PC-9 (cell line): ENCODE measurements around the gene PRR13. TPM values are rescaled to one million over a fixed set of nuclear protein-coding genes. Genes with fewer than 3 reads are reported as not detected.

Experiments
- BruUV-seq: library from RNA; stranded (reverse); fragments of 400-500 nt; replicated peaks from 2 replicates; lab custom pipeline; 2021; lab: Mats Ljungman, UMichigan
- CTCF ChIA-PET: fragments of 300-600 bp; sonication (Branson Sonifier 250); formaldehyde crosslinking; loops from one replicate; lab custom pipeline; 2022; ENCODE audit warnings: antibody characterized with exemption; lab: Charles Lee
- POLR2A ChIA-PET: fragments of 300-600 bp; sonication (Branson Sonifier 250); formaldehyde crosslinking; loops from one replicate; lab custom pipeline; 2022; ENCODE audit warnings: antibody characterized with exemption; ENCODE audit not compliant: unreplicated experiment; lab: Charles Lee
- DNase-seq, 2 experiments: peaks; one replicate each; pipeline versions ENCODE4 v3.0.0 to v3.0.0-alpha.2; 2015 to 2022; ENCODE audit warnings: mixed read lengths in 1 of 2
- H2AFZ ChIP-seq: fragments of 200-600 bp; sonication (generic); 2 replicates; pipeline ENCODE4 v1.8.1; 2017; ENCODE audit warnings: antibody characterized with exemption
- H3F3A ChIP-seq: fragments of 200-600 bp; sonication (generic); 2 replicates; pipeline ENCODE4 v1.8.1; 2017; ENCODE audit warnings: antibody characterized with exemption, mild to moderate bottlenecking, low read depth; ENCODE audit not compliant: insufficient read depth
- H3K27ac ChIP-seq: fragments of 200-600 bp; sonication (generic); 2 replicates; pipeline ENCODE4 v1.6.1; 2016; ENCODE audit warnings: mixed run types
- H3K27me3 ChIP-seq: fragments of 200-600 bp; sonication (generic); 2 replicates; pipeline ENCODE4 v1.6.1; 2016; ENCODE audit warnings: low read depth, mixed run types; ENCODE audit not compliant: insufficient read depth
- H3K36me3 ChIP-seq: fragments of 200-600 bp; sonication (generic); 2 replicates; pipeline ENCODE4 v1.6.1; 2016; ENCODE audit warnings: low read depth, mixed run types
- H3K4me1 ChIP-seq: fragments of 200-600 bp; sonication (generic); replicated peaks from 2 replicates; pipeline ENCODE4 v1.6.1; 2016; ENCODE audit warnings: mixed run types; ENCODE audit not compliant: insufficient read depth
- H3K4me2 ChIP-seq: fragments of 200-600 bp; sonication (generic); 2 replicates; pipeline ENCODE4 v1.6.1; 2017; ENCODE audit warnings: mixed run types
- H3K4me3 ChIP-seq: fragments of 200-600 bp; sonication (generic); 2 replicates; pipeline ENCODE4 v1.6.1; 2016; ENCODE audit warnings: mixed run types
- H3K79me2 ChIP-seq: fragments of 200-600 bp; sonication (generic); 2 replicates; pipeline ENCODE4 v1.6.1; 2017; ENCODE audit warnings: low read depth, mixed run types
- H3K9me2 ChIP-seq: fragments of 200-600 bp; sonication (generic); 2 replicates; pipeline ENCODE4 v1.8.1; 2017; ENCODE audit warnings: mild to moderate bottlenecking; ENCODE audit not compliant: insufficient read depth
- H3K9me3 ChIP-seq: fragments of 200-600 bp; sonication (generic); 2 replicates; pipeline ENCODE4 v1.8.1; 2016; ENCODE audit warnings: low read depth; ENCODE audit not compliant: insufficient read depth
- H4K20me1 ChIP-seq: fragments of 200-600 bp; sonication (generic); 2 replicates; pipeline ENCODE4 v1.8.1; 2017; ENCODE audit not compliant: insufficient read depth
- CTCF ChIP-seq: fragments of 200-600 bp; sonication (generic); conservative IDR thresholded peaks from 2 replicates; pipeline ENCODE4 v1.6.1; 2017; ENCODE audit warnings: mixed run types, antibody characterized with exemption, mild to moderate bottlenecking, moderate library complexity
- EZH2 ChIP-seq: fragments of 200-600 bp; sonication (generic); IDR thresholded peaks from 2 replicates; pipeline ENCODE4 v1.8.0; 2017; ENCODE audit warnings: antibody characterized with exemption, low read depth
- intact Hi-C: fragments of 100-400 bp; cut with micrococcal nuclease; formaldehyde crosslinking; loops from one replicate; pipeline ENCODE4 v1.10.0; 2022; ENCODE audit not compliant: unreplicated experiment
- total RNA-seq: library from RNA; stranded (reverse); gene quantifications from 2 replicates; pipeline ENCODE4 v1.2.3, GENCODE V29; 2021

PRR13 gene
- total RNA-seq, 1 experiment from 2014 or later, result 203 TPM

DNA sequence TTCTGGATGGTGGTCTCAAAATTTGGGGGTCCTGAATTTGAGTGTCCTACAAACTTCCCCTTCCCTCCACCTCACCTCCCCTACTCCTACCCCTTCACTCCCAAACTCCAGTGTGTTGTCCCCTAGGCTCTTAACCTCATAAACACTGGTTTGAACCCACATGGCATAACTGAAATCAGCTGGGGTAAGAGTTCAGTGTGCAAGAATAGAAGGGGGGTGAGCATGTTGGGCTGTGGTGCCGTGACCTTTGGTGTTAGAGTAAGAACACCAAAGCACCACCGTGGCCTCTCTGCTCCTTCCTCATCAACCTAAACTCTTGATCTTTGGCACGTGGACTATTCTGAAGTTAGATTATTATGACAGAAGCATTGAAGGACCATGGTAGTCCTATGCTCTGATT lies 21.4 kb downstream of the PRR13 start:
- CTCF ChIA-PET, result no interaction called here
- no peaks in the 10 kb centered on the region for H3K9me2 ChIP-seq
- H4K20me1 ChIP-seq, result peaks cover 97% of the 10 kb centered on the region
- BruUV-seq, result no TSS peak
- peaks cover 87% of the 10 kb centered on the region for H3K36me3 ChIP-seq
- no peak overlapping the region for H3K27ac ChIP-seq
- no peaks in the 10 kb centered on the region for H3K27me3 ChIP-seq
- no peaks in the 10 kb centered on the region for H3K9me3 ChIP-seq
- peaks cover 82% of the 10 kb centered on the region for H3F3A ChIP-seq
- H3K4me3 ChIP-seq, result no peak overlapping the region
- DNase-seq, result no peak
- TF ChIP-seq CTCF (no peak), EZH2 (no peak)
- POLR2A ChIA-PET, result no interaction called here
- intact Hi-C loops, result no loop called here
- H3K79me2 ChIP-seq, result peaks cover 71% of the 10 kb centered on the region
- no peak overlapping the region for H3K4me2 ChIP-seq
- H3K4me1 ChIP-seq, result no peaks in the 10 kb centered on the region
- no peak overlapping the region for H2AFZ ChIP-seq

DNA sequence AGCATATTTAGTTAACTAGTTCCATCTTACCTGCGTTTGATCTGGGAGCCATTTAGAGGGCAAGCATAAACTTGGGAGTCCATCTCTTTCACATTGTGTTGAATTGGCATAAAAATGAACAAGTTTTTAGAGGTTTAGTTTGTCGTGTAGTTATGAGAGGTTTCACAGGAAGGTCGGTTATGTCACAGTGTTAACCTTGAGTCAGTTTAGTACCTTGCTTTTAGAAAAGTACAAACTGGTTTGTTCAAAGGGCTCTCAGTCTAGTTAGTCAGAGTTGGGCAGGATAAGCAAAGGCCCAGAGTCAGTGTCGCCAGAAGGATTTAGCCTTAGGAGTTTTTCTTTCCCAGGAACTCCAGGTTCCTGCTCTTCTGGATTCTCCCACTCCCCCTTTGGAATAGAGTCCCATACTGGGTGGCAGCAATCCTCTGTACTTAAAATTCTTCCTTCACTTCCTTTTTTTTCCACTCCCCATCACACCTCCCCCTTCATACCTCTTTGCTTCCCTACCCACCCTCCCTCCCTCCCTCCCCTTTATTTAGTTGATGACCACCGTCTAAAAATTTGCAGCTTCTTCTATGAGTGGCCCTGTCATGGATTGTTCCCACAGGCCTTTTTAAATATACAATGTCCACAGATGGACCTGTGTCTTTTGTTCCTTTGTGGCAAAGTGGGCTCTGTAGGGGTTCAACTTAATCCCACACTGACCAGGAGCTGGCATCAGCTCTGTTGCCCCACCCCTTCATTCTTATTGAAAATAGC lies 22.4 kb downstream of the PRR13 start:
- Histone ChIP-seq H3K9me3 (no peaks in the 10 kb centered on the region), H3K27me3 (no peaks in the 10 kb centered on the region), H3K79me2 (peaks cover 69% of the 10 kb centered on the region), H3K4me1 (no peaks in the 10 kb centered on the region), H4K20me1 (peaks cover 97% of the 10 kb centered on the region), H3K27ac (no peak overlapping the region), H3F3A (peaks cover 83% of the 10 kb centered on the region), H3K9me2 (no peaks in the 10 kb centered on the region), H3K4me3 (no peak overlapping the region), H3K36me3 (peaks cover 89% of the 10 kb centered on the region), H2AFZ (no peak overlapping the region), H3K4me2 (no peak overlapping the region)
- intact Hi-C loops, result no loop called here
- no peak for DNase-seq
- TF ChIP-seq CTCF (no peak), EZH2 (no peak)
- ChIA-PET CTCF (no interaction called here), POLR2A (no interaction called here)
- no TSS peak for BruUV-seq

- no peak overlapping the region for H3K27ac ChIP-seq
- peaks cover 96% of the 10 kb centered on the region for H4K20me1 ChIP-seq
- peaks cover 89% of the 10 kb centered on the region for H3F3A ChIP-seq
- no peak overlapping the region for H2AFZ ChIP-seq
- TF ChIP-seq CTCF (no peak), EZH2 (no peak)
- BruUV-seq, result no TSS peak
- no peaks in the 10 kb centered on the region for H3K4me1 ChIP-seq
- no peak overlapping the region for H3K4me3 ChIP-seq
- H3K36me3 ChIP-seq, result peaks cover 89% of the 10 kb centered on the region
- H3K9me3 ChIP-seq, result no peaks in the 10 kb centered on the region
- ChIA-PET CTCF (no interaction called here), POLR2A (no interaction called here)
- H3K4me2 ChIP-seq, result no peak overlapping the region
- DNase-seq, result no peak
- no peaks in the 10 kb centered on the region for H3K9me2 ChIP-seq
- intact Hi-C loops, result no loop called here
- H3K27me3 ChIP-seq, result no peaks in the 10 kb centered on the region
- peaks cover 60% of the 10 kb centered on the region for H3K79me2 ChIP-seq
These were observed 23.3 kb downstream of the PRR13 start for GRCh38 chr12:53464685-53465418.
